ENCODE results near the gene STAT5A.

DNA sequence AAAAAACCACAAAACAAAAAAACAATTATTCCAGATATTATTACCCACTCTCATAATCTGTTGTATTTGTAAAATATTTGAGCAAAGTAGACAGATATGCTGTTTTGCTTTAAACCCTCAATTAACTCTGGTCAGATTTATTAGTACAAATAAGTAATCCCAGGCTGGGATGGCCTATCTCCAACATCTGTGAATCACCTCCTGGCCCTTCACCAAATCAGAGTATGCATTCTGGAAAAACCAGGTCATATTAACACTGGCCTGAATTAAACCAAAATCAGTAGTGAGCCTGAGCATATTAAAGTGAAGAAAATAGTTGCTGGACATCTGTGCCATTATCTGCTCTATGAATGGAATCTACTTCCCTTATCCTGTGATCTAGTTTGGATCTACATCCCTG, 58.9 kb downstream of the STAT5A start:
- TF ChIP-seq, protein P1, sequence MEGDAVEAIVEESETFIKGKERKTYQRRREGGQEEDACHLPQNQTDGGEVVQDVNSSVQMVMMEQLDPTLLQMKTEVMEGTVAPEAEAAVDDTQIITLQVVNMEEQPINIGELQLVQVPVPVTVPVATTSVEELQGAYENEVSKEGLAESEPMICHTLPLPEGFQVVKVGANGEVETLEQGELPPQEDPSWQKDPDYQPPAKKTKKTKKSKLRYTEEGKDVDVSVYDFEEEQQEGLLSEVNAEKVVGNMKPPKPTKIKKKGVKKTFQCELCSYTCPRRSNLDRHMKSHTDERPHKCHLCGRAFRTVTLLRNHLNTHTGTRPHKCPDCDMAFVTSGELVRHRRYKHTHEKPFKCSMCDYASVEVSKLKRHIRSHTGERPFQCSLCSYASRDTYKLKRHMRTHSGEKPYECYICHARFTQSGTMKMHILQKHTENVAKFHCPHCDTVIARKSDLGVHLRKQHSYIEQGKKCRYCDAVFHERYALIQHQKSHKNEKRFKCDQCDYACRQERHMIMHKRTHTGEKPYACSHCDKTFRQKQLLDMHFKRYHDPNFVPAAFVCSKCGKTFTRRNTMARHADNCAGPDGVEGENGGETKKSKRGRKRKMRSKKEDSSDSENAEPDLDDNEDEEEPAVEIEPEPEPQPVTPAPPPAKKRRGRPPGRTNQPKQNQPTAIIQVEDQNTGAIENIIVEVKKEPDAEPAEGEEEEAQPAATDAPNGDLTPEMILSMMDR (IDR thresholded peaks at IDR 0.05) = no peak
- no peak for TF ChIP-seq POLR2A (IDR thresholded peaks at IDR 0.05)
